GM12864 (cell line): Measurements from ENCODE around the gene KLK2.

Experiments used
- DNase-seq: peaks from one replicate; pipeline ENCODE4 v3.0.0-alpha.2; 2011; ENCODE audit warnings: low read depth
- H3K4me3 ChIP-seq: 2 replicates; pipeline ENCODE4 v1.5.1; 2011; ENCODE audit warnings: mild to moderate bottlenecking, low read depth, low read length, control low read depth
- TF ChIP-seq, protein P1 (sequence below): IDR thresholded peaks from 2 replicates; pipeline ENCODE4 v1.5.1; 2011; ENCODE audit warnings: low read depth, mild to moderate bottlenecking, moderate library complexity, low read length, control low read depth, inconsistent platforms; ENCODE audit errors: missing control alignments

KLK2 gene

DNA sequence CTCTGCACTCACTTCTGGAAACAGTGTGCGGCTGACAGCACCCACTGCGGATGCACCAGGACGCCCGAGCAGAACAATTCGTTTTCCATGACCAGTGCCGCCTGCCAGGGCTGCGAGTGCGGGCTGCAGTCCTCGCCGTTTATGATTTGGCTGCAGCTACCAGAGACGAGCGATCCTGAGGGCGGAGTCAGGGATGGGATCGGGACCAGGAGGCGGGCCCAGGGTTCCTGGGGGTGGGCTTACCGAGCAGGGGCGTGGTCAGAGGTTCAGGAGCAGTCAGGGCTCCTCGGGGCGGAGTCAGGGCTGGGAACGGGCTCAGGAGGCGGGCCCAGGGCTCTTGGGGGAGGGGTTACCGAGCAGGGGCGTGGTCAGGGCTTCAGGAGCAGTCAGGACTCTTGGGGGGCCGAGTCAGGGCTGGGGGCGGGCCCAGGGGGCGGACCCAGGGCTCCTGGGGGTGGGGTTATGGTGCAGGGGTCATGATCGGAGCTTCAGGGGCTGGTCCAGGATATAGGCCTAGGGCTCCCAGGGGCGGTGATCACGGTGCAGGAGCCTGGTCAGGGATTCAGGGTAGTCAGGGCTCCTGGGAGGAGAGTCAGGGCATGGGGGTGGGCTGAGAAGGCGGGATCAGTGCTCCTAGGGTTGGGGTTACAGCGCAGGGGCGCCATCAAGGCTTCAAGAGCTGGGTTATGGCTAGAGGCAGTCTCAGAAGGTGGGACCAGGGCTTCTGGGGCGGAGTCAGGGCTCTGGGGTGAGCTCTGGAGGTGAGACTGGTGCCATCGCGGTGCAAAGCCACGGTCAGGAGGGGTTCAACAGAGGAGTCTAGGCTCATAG is 36.2 kb downstream of the KLK2 start:
- peak overlapping the region; percentile 25 for H3K4me3 ChIP-seq
- DNase-seq, result no peak
- TF ChIP-seq, protein P1, sequence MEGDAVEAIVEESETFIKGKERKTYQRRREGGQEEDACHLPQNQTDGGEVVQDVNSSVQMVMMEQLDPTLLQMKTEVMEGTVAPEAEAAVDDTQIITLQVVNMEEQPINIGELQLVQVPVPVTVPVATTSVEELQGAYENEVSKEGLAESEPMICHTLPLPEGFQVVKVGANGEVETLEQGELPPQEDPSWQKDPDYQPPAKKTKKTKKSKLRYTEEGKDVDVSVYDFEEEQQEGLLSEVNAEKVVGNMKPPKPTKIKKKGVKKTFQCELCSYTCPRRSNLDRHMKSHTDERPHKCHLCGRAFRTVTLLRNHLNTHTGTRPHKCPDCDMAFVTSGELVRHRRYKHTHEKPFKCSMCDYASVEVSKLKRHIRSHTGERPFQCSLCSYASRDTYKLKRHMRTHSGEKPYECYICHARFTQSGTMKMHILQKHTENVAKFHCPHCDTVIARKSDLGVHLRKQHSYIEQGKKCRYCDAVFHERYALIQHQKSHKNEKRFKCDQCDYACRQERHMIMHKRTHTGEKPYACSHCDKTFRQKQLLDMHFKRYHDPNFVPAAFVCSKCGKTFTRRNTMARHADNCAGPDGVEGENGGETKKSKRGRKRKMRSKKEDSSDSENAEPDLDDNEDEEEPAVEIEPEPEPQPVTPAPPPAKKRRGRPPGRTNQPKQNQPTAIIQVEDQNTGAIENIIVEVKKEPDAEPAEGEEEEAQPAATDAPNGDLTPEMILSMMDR, result no peak

DNA sequence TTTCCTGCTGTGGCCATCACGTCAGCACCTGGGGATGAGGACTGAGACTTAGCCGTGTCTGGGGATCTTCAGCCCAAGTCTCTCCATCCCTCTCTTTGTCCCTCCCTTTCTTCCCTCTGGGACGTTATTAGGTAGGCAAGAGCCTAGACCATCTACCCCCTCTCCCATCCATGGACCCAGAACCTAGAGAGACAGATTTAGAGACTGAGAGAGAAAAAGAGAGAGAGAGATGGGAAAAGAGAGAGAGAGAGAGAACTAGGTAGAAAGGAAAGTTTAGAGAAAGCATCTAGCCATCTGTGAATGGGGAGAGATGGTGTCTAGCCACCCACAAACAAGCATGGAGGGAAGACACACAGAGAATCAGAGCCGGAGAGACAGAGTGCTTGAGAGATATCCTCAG is 37.5 kb downstream of the KLK2 start:
- no peak for DNase-seq
- no peak overlapping the region for H3K4me3 ChIP-seq
- TF ChIP-seq, protein P1, result no peak

DNA sequence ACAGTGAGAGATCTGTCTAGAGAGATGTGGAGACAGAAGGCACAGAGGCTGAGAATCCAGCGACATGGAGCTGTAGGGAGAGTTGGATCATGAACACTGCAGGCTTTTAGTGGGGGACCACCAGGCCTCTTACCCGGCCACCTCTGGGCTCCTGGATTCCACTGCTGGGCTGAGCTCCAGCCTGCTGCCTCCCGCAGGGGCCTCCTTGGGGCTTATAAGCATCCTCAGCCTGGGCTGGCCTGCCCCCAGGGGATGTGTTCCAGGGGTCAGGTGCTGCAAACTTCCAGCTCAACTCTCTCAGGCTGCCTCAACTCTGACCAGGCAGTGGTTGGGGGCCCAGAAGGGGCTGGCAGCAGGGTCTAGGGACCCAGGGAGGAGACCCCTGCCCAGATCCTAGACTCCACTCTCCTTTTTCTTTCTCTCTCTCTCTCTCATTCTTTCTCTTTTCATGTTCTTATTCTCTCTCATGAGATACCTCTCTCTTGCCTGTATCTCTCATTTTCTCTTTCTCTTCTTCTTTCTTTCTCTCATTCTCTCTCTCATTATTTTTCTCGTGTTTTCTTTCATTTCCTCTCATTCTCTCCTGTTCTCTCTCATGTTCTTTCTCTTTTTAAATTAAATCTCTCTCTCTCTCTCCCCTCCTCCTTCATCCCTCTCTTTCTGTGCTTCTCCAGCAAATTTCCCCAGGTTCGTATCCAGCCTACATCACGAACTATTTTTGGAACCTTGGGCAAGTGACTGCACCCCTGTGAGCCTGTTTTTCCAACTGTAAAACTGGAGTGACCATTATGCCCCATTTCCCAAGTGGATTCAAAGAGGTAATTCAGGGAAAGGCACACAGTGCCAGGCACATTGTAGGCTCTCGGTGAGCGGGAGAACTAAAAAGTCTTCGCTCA is 38.2 kb downstream of the KLK2 start, which contains the start of gene KLK4:
Gene KLK4 (minus strand): TSS at position 190 of the 896 bp plus-strand sequence. CDS start 657 bp downstream, outside the sequence.
- H3K4me3 ChIP-seq, result no peak within 1 kb of the TSS
- TF ChIP-seq, protein P1, result no peak
- no peak for DNase-seq

DNA sequence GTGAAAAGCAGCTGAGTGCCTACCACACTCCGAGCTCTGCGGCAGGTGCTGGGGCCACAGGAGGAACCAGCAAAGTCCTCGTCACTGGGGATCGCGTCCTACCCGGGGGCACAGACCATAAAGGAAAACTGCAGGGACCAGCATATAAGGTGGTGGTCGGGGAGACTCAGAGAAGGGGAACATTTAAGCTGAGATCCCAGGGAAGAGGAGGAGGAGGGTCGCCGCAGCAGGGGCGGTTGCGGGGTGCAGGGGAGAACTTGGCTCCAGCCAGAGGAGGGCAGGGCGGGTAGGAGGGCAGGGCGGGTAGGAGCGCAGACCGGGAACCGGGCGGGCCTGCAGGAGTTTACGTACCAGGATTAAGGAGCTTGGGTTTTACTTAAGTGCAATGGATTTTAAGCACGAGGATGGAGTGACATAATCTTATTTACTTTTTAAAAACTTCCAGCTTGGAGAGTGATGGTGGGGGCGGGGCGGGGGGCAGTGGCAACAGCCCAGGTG is 38.9 kb downstream of the KLK2 start:
- no peak for DNase-seq
- TF ChIP-seq, protein P1, result no peak
- no peak overlapping the region for H3K4me3 ChIP-seq

DNA sequence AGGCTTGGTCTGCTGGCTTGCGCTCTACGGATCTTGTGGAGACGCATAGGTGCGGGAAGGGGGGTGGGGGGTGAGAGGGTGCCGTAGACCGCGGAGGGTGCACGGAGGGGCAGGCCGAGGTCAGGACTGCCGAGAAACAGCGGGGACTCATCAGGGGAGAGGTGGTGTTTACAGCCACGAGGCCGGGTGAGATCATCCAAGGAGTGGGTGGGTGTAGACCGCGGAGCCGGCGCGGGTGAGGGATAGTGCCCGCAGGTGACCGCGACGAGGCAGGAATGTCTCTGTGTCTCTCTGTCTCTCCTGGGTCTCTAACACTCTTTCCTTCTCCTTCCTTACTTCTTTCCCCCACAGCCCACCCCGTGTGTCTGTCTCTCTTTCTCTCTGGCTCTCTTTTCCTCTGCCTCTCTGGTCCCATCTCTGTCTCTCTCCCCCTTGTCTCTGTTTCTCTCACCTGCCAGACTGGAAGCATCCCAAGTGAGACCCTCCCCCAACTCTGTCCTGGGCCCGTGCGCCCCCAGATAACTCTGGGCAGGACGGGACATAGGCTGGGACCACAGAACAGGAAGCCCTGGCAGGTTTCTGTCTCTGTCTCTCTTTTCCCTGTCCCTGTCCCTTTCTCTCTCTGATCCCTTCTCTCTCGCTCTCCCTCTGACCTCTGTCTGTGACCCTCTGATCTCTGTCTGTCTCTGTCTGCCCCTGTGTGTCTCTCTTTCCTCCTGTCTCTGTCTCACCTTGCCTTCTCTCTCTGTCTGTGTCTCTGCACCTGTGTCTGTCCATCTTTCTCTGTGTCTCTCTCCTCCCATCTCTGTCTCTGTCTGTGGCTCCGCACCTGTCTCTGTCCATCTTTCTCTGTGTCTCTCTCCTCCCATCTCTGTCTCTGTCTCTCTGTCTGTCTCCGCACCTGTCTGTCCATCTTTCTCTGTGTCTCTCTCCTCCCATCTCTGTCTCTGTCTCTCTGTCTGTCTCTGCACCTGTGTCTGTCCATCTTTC is 39.8 kb downstream of the KLK2 start:
- no peak overlapping the region for H3K4me3 ChIP-seq
- DNase-seq, result no peak
- TF ChIP-seq, protein P1, result no peak

DNA sequence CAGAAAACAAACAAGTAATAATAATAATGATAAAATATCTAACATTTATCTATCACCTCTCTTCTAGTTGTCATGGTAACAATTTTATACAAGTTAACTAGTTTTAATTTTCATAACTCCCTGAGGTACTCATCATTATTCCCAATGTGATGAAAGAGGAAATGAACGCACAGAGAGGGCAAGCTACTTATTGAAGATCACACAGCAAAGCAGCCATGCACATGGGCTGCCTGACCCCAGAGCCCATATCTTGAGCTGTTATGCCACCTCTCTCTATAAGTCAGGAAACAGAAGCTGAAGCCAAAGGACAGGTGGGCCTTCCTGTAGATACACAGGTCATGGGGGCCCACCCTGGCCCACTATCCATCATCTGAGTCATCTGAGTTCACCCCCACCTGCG is 42.8 kb downstream of the KLK2 start:
- no peak for DNase-seq
- TF ChIP-seq, protein P1, result no peak
- H3K4me3 ChIP-seq, result no peak overlapping the region
